K562 (cell line): ENCODE measurements around the gene TMEM126A. TPM values are rescaled to one million over a fixed set of nuclear protein-coding genes. Genes with fewer than 3 reads are reported as not detected.

Experiments used
- HCFC1 ChIP-seq: IDR thresholded peaks from 2 replicates; pipeline ENCODE4 v1.6.1; 2012; ENCODE audit warnings: low read depth, low read length, improper control_type of control experiment
- KLF10 ChIP-seq: fragments of 250-450 bp; sonication (Bioruptor Pico); IDR thresholded peaks from 2 replicates; pipeline ENCODE4 v1.6.1; 2021; ENCODE audit warnings: matching md5 sums
- MAFF ChIP-seq: IDR thresholded peaks from 2 replicates; pipeline ENCODE4 v1.6.1; 2012; ENCODE audit warnings: low read length, improper control_type of control experiment
- MCM5 ChIP-seq: fragments of 450-650 bp; IDR thresholded peaks from 2 replicates; pipeline ENCODE4 v1.6.1; 2016; ENCODE audit warnings: low read depth
- NCOA1 ChIP-seq: fragments of 450-650 bp; IDR thresholded peaks from 2 replicates; pipeline ENCODE4 v1.6.1; 2016; ENCODE audit warnings: low read depth
- NFE2L1 ChIP-seq: fragments of 450-650 bp; IDR thresholded peaks from 2 replicates; pipeline ENCODE4 v1.6.1; 2016; ENCODE audit warnings: missing genetic modification characterization, low read depth, mild to moderate bottlenecking, missing compliant biosample characterization, moderate library complexity, borderline replicate concordance
- NR2F6 ChIP-seq: fragments of 450-650 bp; formaldehyde crosslinking; IDR thresholded peaks from 2 replicates; pipeline ENCODE4 v1.4.0; 2020; ENCODE audit warnings: mild to moderate bottlenecking
- PHF20 ChIP-seq: fragments of 450-650 bp; IDR thresholded peaks from 2 replicates; pipeline ENCODE4 v1.6.1; 2018; ENCODE audit not compliant: partially characterized antibody
- PHTF2 ChIP-seq: fragments of 250-450 bp; sonication (Bioruptor Pico); IDR thresholded peaks from 2 replicates; pipeline ENCODE4 v1.5.0; 2021; ENCODE audit warnings: mild to moderate bottlenecking
- PPARD ChIP-seq: fragments of 250-450 bp; sonication (Bioruptor Pico); IDR thresholded peaks from 2 replicates; pipeline ENCODE4 v1.8.0; 2022; ENCODE audit warnings: inconsistent platforms, mild to moderate bottlenecking, moderate library complexity
- SOX6 ChIP-seq: fragments of 450-650 bp; IDR thresholded peaks from 2 replicates; pipeline ENCODE4 v1.6.1; 2014; ENCODE audit warnings: mild to moderate bottlenecking
- TSC22D4 ChIP-seq: fragments of 450-650 bp; IDR thresholded peaks from 2 replicates; pipeline ENCODE4 v1.6.1; 2016; ENCODE audit warnings: missing genetic modification characterization, missing biosample characterization, control low read depth
- polyA plus RNA-seq, 8 experiments: library from polyadenylated mRNA; depleted of rRNA in 4 of 8; stranded (reverse) in 5 of 8; unstranded in 3 of 8; fragments of >200 nt; fragmentation: Nextera tagmentation in 2 of 8; fragmentation: Illumina TruSeq in 1 of 8; extraction: Ambion mirVana in 2 of 8; extraction: Trizol in 1 of 8; gene quantifications; 2 replicates each; pipeline versions ENCODE4 v1.2.1 to v1.2.3, GENCODE V29; 2011 to 2014; ENCODE audit warnings: inconsistent platforms in 1 of 8, missing spikeins in 1 of 8
- total RNA-seq, 7 experiments: library from RNA; depleted of rRNA in 6 of 7; stranded (reverse); fragments of >200 nt in 6 of 7; fragmentation: Illumina TruSeq in 2 of 7; extraction: Trizol in 2 of 7; gene quantifications; 2 replicates each; pipeline versions ENCODE4 v1.2.1 to v1.2.3, GENCODE V29; 2011 to 2021; ENCODE audit warnings: low replicate concordance in 1 of 7
- TF ChIP-seq, protein P1 (sequence below), 2 experiments: fragments of 450-650 bp; IDR thresholded peaks; 2 replicates each; pipeline ENCODE4 v1.6.1; 2016; ENCODE audit warnings: mild to moderate bottlenecking in 2 of 2, borderline replicate concordance in 1 of 2, low read depth in 1 of 2, moderate library complexity in 1 of 2
- TF ChIP-seq, protein P2 (sequence below): fragments of 200-800 bp; sonication (Bioruptor generic); IDR thresholded peaks from 2 replicates; pipeline ENCODE4 v1.6.1; 2017; ENCODE audit warnings: missing genetic modification characterization, missing compliant biosample characterization
- TF ChIP-seq, protein P3 (sequence below): fragments of 450-650 bp; formaldehyde crosslinking; IDR thresholded peaks from 2 replicates; pipeline ENCODE4 v1.4.0; 2020; ENCODE audit warnings: mild to moderate bottlenecking, mixed read lengths
- TF ChIP-seq, protein P4 (sequence below): fragments of 250-450 bp; sonication (Bioruptor Pico); IDR thresholded peaks from 2 replicates; pipeline ENCODE4 v1.8.0; 2022; ENCODE audit warnings: moderate library complexity, mild to moderate bottlenecking, inconsistent platforms

Gene TMEM126A
- total and polyA plus RNA-seq, 9 of the 15 experiments (the other 6 are each of a cell fraction or from before 2014, with no cell fraction given), result 19.3 to 154 (median 56.3) TPM

DNA sequence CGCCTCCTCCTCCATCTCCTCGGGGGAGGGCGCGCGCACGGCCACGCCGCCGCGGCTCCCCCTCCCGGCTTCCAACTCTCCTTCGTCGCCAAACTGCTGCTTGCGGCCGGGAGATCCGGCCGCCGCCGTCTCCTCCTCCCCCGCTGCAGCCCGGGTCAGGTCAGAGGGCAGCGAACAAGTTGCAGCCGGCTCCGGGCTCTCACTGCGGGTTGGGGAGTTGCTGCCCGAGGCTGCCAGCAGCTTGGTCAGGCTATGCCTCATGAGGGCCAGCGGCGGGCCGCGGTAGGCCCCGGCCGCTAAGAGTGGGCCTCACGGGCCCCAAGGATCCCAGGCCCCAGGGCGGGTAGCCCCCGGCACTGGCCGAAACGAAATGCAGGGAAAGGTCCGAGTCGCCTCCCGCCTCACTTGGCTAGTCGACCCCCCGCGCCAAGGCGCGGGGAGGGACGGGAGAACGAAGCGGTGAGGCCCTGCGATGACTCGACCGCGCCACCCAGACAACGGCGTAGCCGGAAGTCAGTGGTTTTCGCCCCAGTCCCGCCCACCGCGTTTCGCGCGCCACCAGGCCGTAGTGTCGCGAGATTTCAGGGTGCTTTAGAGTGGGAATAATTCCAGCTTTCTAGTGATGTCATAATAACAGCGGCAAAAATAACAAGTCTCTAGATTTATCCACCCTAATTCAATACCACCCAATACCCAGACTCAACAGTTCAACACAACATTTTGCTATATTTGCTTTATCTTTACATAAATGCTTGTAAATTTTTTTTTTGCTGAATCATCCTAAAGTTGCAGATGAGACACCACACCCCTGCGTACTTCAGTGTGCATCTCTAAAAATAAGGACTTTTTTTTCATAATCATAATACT lies 17.1 kb downstream of the TMEM126A start, which contains the start of gene CREBZF (continued):
- TF ChIP-seq, protein P1, sequence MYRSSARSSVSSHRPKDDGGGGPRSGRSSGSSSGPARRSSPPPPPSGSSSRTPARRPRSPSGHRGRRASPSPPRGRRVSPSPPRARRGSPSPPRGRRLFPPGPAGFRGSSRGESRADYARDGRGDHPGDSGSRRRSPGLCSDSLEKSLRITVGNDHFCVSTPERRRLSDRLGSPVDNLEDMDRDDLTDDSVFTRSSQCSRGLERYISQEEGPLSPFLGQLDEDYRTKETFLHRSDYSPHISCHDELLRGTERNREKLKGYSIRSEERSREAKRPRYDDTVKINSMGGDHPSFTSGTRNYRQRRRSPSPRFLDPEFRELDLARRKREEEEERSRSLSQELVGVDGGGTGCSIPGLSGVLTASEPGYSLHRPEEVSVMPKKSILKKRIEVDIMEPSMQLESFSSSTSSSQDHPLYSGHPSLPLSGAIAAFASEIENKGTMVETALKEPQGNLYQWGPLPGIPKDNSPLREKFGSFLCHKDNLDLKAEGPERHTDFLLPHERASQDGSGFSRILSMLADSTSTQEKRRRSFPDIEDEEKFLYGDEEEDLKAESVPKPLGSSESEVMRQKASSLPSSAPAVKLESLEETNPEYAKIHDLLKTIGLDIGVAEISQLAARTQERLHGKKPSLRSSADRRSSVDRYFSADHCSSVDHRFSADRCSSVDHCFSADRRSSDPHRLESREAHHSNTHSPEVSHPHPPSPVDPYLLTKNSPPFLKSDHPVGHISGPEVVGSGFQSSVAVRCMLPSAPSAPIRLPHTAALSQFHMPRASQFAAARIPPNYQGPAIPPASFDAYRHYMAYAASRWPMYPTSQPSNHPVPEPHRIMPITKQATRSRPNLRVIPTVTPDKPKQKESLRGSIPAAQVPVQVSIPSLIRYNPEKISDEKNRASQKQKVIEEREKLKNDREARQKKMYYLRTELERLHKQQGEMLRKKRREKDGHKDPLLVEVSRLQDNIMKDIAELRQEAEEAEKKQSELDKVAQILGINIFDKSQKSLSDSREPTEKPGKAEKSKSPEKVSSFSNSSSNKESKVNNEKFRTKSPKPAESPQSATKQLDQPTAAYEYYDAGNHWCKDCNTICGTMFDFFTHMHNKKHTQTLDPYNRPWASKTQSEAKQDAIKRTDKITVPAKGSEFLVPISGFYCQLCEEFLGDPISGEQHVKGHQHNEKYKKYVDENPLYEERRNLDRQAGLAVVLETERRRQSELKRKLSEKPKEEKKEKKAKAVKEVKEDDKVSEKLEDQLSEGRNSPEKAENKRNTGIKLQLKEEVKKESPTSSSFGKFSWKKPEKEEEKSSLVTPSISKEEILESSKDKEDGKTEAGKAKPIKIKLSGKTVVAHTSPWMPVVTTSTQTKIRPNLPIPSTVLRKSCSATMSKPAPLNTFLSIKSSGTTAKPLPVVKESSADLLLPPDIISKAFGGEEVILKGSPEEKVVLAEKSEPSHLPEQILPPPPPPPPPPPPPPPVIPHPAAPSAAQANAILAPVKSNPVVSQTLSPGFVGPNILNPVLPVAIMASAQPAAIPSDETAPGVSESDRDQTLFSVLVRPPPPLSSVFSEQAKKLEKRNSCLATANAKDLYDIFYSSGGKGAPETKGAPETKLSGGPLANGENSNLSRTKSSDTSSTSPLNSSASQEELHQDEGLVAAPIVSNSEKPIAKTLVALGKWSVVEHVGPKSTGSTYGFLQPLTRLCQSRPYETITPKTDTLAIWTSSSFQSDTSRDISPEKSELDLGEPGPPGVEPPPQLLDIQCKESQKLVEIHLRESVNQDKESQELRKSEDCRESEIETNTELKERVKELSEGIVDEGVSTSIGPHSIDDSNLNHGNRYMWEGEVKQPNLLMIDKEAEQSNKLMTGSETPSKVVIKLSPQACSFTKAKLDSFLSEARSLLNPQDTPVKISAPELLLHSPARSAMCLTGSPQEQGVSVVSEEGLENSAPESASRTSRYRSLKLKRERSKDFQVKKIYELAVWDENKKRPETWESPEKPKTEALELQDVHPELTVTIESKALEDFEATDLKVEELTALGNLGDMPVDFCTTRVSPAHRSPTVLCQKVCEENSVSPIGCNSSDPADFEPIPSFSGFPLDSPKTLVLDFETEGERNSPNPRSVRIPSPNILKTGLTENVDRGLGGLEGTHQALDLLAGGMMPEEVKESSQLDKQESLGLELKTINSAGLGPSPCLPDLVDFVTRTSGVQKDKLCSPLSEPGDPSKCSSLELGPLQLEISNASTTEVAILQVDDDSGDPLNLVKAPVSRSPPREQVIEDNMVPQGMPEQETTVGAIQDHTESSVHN (IDR thresholded peaks at IDR 0.05; ENCODE audit: borderline replicate concordance in 1 of 2, low read depth in 1 of 2), result 0 out of 4 replicates have a peak, but pooled peaks of 1 of the 2 experiments have one; percentile 9
- no peak for TF ChIP-seq NR2F6
- TF ChIP-seq, protein P2, sequence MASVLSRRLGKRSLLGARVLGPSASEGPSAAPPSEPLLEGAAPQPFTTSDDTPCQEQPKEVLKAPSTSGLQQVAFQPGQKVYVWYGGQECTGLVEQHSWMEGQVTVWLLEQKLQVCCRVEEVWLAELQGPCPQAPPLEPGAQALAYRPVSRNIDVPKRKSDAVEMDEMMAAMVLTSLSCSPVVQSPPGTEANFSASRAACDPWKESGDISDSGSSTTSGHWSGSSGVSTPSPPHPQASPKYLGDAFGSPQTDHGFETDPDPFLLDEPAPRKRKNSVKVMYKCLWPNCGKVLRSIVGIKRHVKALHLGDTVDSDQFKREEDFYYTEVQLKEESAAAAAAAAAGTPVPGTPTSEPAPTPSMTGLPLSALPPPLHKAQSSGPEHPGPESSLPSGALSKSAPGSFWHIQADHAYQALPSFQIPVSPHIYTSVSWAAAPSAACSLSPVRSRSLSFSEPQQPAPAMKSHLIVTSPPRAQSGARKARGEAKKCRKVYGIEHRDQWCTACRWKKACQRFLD (CRISPR knock-in tag), result no peak; the same call in none of the 2 replicates
- peak; percentile 36; the same call in 1 of the 2 replicates for TF ChIP-seq HCFC1
- TF ChIP-seq, protein P3, sequence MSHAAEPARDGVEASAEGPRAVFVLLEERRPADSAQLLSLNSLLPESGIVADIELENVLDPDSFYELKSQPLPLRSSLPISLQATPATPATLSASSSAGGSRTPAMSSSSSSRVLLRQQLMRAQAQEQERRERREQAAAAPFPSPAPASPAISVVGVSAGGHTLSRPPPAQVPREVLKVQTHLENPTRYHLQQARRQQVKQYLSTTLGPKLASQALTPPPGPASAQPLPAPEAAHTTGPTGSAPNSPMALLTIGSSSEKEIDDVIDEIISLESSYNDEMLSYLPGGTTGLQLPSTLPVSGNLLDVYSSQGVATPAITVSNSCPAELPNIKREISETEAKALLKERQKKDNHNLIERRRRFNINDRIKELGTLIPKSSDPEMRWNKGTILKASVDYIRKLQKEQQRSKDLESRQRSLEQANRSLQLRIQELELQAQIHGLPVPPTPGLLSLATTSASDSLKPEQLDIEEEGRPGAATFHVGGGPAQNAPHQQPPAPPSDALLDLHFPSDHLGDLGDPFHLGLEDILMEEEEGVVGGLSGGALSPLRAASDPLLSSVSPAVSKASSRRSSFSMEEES, result no peak
- TF ChIP-seq, protein P4, sequence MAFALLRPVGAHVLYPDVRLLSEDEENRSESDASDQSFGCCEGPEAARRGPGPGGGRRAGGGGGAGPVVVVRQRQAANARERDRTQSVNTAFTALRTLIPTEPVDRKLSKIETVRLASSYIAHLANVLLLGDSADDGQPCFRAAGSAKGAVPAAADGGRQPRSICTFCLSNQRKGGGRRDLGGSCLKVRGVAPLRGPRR (CRISPR knock-in tag), result no peak
- TF ChIP-seq MCM5, result no peak
- TF ChIP-seq TSC22D4, result no peak
- TF ChIP-seq PPARD, result no peak
- TF ChIP-seq SOX6, result no peak; the same call in 1 of the 2 replicates
- peak; percentile 76 for TF ChIP-seq PHF20
- no peak for TF ChIP-seq NCOA1
- TF ChIP-seq NFE2L1 (tag), result peak; percentile 96
- TF ChIP-seq KLF10, result no peak
- TF ChIP-seq PHTF2 (CRISPR knock-in tag), result no peak
- peak; percentile 99 for TF ChIP-seq MAFF
